Measurements from ENCODE around the gene ARHGAP10.

ARHGAP10 gene

DNA sequence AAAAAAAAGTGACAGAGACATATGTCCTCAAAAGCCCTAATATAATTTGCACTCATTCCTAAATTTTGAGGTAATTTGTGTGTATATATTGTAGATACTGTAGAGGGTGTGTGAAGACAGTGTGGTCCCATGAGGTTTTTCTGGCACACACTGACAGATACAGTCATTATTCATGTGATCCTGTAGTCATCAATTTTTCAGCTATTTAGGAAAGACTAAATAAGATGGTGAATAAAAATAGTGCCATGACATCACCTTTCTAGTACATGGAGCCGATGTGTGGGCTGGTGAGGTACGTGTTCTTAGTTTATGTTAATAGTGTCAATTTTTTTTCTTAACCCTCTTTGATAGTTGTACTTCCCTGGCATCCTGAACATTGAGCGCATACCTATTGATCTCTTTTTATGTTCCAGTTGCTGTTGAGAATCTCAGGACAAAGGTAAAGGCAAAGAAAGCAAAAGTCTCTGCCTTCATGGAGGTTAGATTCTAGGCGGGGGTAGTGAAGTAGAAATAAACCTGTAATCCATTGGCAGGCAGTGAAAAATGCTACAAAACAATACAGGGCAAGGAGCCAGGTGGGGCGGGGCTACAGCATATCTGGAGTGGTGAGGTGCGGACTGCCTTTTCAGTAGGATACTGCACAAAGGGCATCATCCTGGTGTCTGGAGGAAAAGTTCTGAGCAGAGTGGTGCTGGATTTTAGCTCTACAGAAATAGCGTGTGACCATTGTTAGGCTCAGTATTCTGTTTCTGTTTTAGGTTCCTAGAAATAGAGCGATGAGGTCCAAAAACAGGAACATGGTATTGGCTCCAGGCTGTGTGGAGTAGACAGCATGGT lies 93.8 kb downstream of the ARHGAP10 start:
- H3K9me2 ChIP-seq (replicated peaks; ENCODE audit: insufficient read depth, low read length): no peaks in the 10 kb centered on the region
- 0 out of 2 replicates have a peak, but pooled peaks cover 3% of the 10 kb centered on the region for H3K36me3 ChIP-seq (replicated peaks; ENCODE audit: insufficient read depth, low read length)
- no peak overlapping the region for H2AFZ ChIP-seq (ENCODE audit: low read length)
- H3K4me1 ChIP-seq (ENCODE audit: low read length): no peaks in the 10 kb centered on the region
- H4K20me1 ChIP-seq (ENCODE audit: insufficient read depth, low read length): 0 out of 2 replicates have a peak, but pooled peaks cover 4% of the 10 kb centered on the region
- TF ChIP-seq EZH2 (optimal IDR thresholded peaks at IDR 0.05; ENCODE audit: low read depth, low read length) (no peak), EZH2phosphoT487 (IDR thresholded peaks at IDR 0.05; ENCODE audit: low read length) (no peak)
- TF ChIP-seq, protein P1, sequence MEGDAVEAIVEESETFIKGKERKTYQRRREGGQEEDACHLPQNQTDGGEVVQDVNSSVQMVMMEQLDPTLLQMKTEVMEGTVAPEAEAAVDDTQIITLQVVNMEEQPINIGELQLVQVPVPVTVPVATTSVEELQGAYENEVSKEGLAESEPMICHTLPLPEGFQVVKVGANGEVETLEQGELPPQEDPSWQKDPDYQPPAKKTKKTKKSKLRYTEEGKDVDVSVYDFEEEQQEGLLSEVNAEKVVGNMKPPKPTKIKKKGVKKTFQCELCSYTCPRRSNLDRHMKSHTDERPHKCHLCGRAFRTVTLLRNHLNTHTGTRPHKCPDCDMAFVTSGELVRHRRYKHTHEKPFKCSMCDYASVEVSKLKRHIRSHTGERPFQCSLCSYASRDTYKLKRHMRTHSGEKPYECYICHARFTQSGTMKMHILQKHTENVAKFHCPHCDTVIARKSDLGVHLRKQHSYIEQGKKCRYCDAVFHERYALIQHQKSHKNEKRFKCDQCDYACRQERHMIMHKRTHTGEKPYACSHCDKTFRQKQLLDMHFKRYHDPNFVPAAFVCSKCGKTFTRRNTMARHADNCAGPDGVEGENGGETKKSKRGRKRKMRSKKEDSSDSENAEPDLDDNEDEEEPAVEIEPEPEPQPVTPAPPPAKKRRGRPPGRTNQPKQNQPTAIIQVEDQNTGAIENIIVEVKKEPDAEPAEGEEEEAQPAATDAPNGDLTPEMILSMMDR (IDR thresholded peaks at IDR 0.05; ENCODE audit: low read length): no peak
- H3K79me2 ChIP-seq (ENCODE audit: low read length): peaks cover 38% of the 10 kb centered on the region
- no peak overlapping the region for H3K27ac ChIP-seq (ENCODE audit: low read length)
- no peaks in the 10 kb centered on the region for H3K27me3 ChIP-seq (replicated peaks; ENCODE audit: insufficient read depth, low read length)
- DNase-seq: no peak
- no peaks in the 10 kb centered on the region for H3F3A ChIP-seq (ENCODE audit: insufficient read depth, low read length)
- no peak overlapping the region for H3K4me2 ChIP-seq (ENCODE audit: low read depth, low read length)
- no peak overlapping the region for H3K4me3 ChIP-seq (ENCODE audit: low read length)
- no peaks in the 10 kb centered on the region for H3K9me3 ChIP-seq (replicated peaks; ENCODE audit: insufficient read depth, low read length)
- H3K9ac ChIP-seq (ENCODE audit: low read length): no peak overlapping the region

DNA sequence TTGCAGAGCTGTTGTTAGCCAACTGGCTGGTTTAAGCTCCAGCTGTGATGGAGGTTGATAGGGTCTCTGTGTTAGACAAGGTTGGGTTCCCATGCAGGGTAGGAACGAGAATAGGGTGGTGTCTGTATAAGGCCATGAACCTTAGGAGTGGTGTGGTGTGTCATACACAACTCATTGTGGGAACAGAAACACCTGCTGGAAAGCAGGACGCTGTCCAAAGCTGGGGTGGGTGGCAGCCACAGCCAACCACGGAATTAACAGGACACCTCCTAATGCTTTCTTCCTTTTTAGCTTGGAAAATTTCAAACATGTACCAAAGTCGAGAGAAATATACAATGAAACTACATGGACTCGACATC lies 94.4 kb downstream of the ARHGAP10 start:
- H3F3A ChIP-seq (ENCODE audit: insufficient read depth, low read length): no peaks in the 10 kb centered on the region
- H3K9me2 ChIP-seq (replicated peaks; ENCODE audit: insufficient read depth, low read length): no peaks in the 10 kb centered on the region
- H3K4me3 ChIP-seq (ENCODE audit: low read length): no peak overlapping the region
- no peak overlapping the region for H3K27ac ChIP-seq (ENCODE audit: low read length)
- peaks cover 37% of the 10 kb centered on the region for H3K79me2 ChIP-seq (ENCODE audit: low read length)
- H3K27me3 ChIP-seq (replicated peaks; ENCODE audit: insufficient read depth, low read length): no peaks in the 10 kb centered on the region
- H4K20me1 ChIP-seq (ENCODE audit: insufficient read depth, low read length): 0 out of 2 replicates have a peak, but pooled peaks cover 4% of the 10 kb centered on the region
- H2AFZ ChIP-seq (ENCODE audit: low read length): no peak overlapping the region
- no peak overlapping the region for H3K4me2 ChIP-seq (ENCODE audit: low read depth, low read length)
- H3K36me3 ChIP-seq (replicated peaks; ENCODE audit: insufficient read depth, low read length): 0 out of 2 replicates have a peak, but pooled peaks cover 3% of the 10 kb centered on the region
- no peaks in the 10 kb centered on the region for H3K4me1 ChIP-seq (ENCODE audit: low read length)
- no peak overlapping the region for H3K9ac ChIP-seq (ENCODE audit: low read length)
- DNase-seq: no peak
- no peak for TF ChIP-seq EZH2phosphoT487 (IDR thresholded peaks at IDR 0.05; ENCODE audit: low read length)
- TF ChIP-seq EZH2 (optimal IDR thresholded peaks at IDR 0.05; ENCODE audit: low read depth, low read length): no peak
- TF ChIP-seq, protein P1 (IDR thresholded peaks at IDR 0.05; ENCODE audit: low read length): no peak
- H3K9me3 ChIP-seq (replicated peaks; ENCODE audit: insufficient read depth, low read length): no peaks in the 10 kb centered on the region

GRCh38 chr4:147828331-147828905 lies 96.5 kb downstream of the ARHGAP10 start:
- Histone ChIP-seq H3K9me3 (replicated peaks; ENCODE audit: insufficient read depth, low read length) (no peaks in the 10 kb centered on the region), H3K4me3 (ENCODE audit: low read length) (no peak overlapping the region), H3K9me2 (replicated peaks; ENCODE audit: insufficient read depth, low read length) (no peaks in the 10 kb centered on the region), H3K36me3 (replicated peaks; ENCODE audit: insufficient read depth, low read length) (no peaks in the 10 kb centered on the region), H3K27ac (ENCODE audit: low read length) (no peak overlapping the region), H3K4me1 (ENCODE audit: low read length) (no peaks in the 10 kb centered on the region), H3K4me2 (ENCODE audit: low read depth, low read length) (no peak overlapping the region), H3K79me2 (ENCODE audit: low read length) (peaks cover 20% of the 10 kb centered on the region), H3F3A (ENCODE audit: insufficient read depth, low read length) (no peaks in the 10 kb centered on the region), H4K20me1 (ENCODE audit: insufficient read depth, low read length) (no peaks in the 10 kb centered on the region), H2AFZ (ENCODE audit: low read length) (no peak overlapping the region), H3K27me3 (replicated peaks; ENCODE audit: insufficient read depth, low read length) (no peaks in the 10 kb centered on the region), H3K9ac (ENCODE audit: low read length) (no peak overlapping the region)
- DNase-seq: no peak
- TF ChIP-seq EZH2 (optimal IDR thresholded peaks at IDR 0.05; ENCODE audit: low read depth, low read length) (no peak), EZH2phosphoT487 (IDR thresholded peaks at IDR 0.05; ENCODE audit: low read length) (no peak)
- TF ChIP-seq, protein P1 (IDR thresholded peaks at IDR 0.05; ENCODE audit: low read length): no peak

Data from MM.1S (cell line).